Mononuclear cell (primary cell): Measurements from ENCODE around the gene FMNL2. TPM values are rescaled to one million over a fixed set of nuclear protein-coding genes. Genes with fewer than 3 reads are reported as not detected.
"Not testable (repeated sequence)": the region's sequence is repeated elsewhere in the genome, so short reads cannot be mapped to it uniquely, and the experiment has no call there.

Source experiments
- H3K27me3 ChIP-seq: 2 replicates; pipeline ENCODE4 v1.6.0; 2011; ENCODE audit warnings: low read length, control low read depth; ENCODE audit not compliant: insufficient read depth
- H3K4me1 ChIP-seq: 2 replicates; pipeline ENCODE4 v1.5.1; 2011; ENCODE audit warnings: mild to moderate bottlenecking, low read length, control low read depth; ENCODE audit not compliant: insufficient read depth
- H3K4me3 ChIP-seq: 2 replicates; pipeline ENCODE4 v1.5.1; 2011; ENCODE audit warnings: mild to moderate bottlenecking, low read length, moderate library complexity
- H3K9me3 ChIP-seq: 2 replicates; pipeline ENCODE4 v1.5.1; 2011; ENCODE audit warnings: low read depth, mild to moderate bottlenecking, control low read depth, low read length
- total RNA-seq: library from RNA; depleted of rRNA; stranded (reverse); fragments of >200 nt; gene quantifications from one replicate; pipeline ENCODE4 v1.2.3, GENCODE V29; 2012

The FMNL2 gene
- total RNA-seq, 1 donor, result 1.2 TPM

- H3K4me3 ChIP-seq, result no peak overlapping the region
- H3K27me3 ChIP-seq, result no peaks in the 10 kb centered on the region
- H3K9me3 ChIP-seq, result no peaks in the 10 kb centered on the region
- H3K4me1 ChIP-seq, result no peaks in the 10 kb centered on the region
These were observed 183.1 kb downstream of the FMNL2 start for GRCh38 chr2:152518034-152518433.

GRCh38 chr2:152518641-152519580 is 183.9 kb downstream of the FMNL2 start:
- no peaks in the 10 kb centered on the region for H3K27me3 ChIP-seq
- no peaks in the 10 kb centered on the region for H3K9me3 ChIP-seq
- no peaks in the 10 kb centered on the region for H3K4me1 ChIP-seq
- H3K4me3 ChIP-seq, result no peak overlapping the region

DNA sequence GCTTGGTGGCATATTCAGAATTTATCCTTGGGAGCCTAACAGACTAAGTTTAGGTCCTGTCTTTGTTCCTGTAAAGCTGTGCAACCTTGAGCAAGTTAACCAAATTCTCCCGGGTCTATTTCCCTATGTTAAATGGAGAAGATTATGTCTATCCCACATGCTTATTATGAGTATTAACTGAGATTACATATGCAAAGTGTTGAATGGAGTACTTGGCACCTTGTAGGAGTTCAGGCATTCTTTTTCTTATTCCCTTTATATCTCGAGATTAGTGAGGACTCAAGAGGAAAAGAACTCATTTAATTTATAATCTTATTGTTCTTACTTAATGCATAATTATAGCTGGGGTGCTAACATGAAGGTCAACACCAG is 184.6 kb downstream of the FMNL2 start:
- H3K4me3 ChIP-seq, result no peak overlapping the region
- H3K4me1 ChIP-seq, result no peaks in the 10 kb centered on the region
- no peaks in the 10 kb centered on the region for H3K9me3 ChIP-seq
- no peaks in the 10 kb centered on the region for H3K27me3 ChIP-seq

- no peaks in the 10 kb centered on the region for H3K9me3 ChIP-seq
- H3K27me3 ChIP-seq, result no peaks in the 10 kb centered on the region
- H3K4me1 ChIP-seq, result no peaks in the 10 kb centered on the region
- no peak overlapping the region for H3K4me3 ChIP-seq
These were observed 185.8 kb downstream of the FMNL2 start for GRCh38 chr2:152520759-152521158.

- H3K9me3 ChIP-seq, H3K4me3 ChIP-seq, H3K4me1 ChIP-seq, H3K27me3 ChIP-seq: not testable (repeated sequence)
These were observed 187.5 kb downstream of the FMNL2 start for GRCh38 chr2:152522446-152522845.

DNA sequence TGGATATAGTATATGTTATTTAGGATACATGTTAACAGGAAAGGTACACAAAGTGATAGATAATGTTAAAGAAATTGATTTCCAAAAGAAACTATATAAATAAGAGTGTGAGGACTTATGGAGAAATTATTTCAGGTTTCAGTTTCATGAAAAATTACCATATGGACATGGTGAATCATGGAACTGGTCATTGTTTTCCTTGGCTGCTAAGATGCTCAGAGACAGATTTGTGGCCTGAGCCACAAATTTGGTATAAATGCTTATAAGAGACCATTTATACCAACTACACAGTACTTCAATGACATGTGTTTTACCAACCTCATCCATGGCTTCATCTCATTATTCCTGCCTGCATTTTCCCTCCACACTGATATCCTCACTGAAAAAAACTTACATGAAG is 188.1 kb downstream of the FMNL2 start:
- H3K27me3 ChIP-seq, result no peaks in the 10 kb centered on the region
- H3K4me1 ChIP-seq, result no peaks in the 10 kb centered on the region
- H3K9me3 ChIP-seq, result no peaks in the 10 kb centered on the region
- no peak overlapping the region for H3K4me3 ChIP-seq

DNA sequence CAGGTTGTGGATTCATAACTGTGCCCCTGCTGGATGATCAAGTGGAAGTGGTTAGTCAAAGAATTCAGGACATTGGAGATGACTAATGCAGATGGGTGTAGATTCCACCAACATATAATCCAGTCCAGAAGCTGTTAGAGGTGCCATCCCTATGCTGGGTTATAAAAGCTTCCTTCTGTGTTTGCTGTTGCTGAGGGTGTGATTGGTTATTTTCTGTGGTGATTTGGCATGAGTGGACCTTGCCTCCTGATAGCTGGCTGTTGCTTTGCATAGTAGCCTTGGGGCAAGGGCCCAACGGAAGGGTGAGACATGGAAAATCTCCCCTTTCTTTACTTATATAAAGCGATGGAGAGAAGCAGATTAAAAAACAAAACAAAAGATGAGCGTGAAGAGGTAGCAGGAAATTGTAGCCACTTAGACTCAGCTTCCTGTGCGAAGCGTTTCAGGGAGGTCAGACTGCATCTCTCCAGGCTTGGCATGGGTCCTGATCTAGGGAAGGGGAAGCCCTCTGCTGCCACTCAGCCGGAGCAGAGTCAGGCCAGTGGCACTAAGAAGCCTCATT is 190.4 kb downstream of the FMNL2 start:
- H3K4me3 ChIP-seq, result no peak overlapping the region
- no peaks in the 10 kb centered on the region for H3K4me1 ChIP-seq
- H3K9me3 ChIP-seq, result no peaks in the 10 kb centered on the region
- no peaks in the 10 kb centered on the region for H3K27me3 ChIP-seq

GRCh38 chr2:152529420-152530115 is 194.6 kb downstream of the FMNL2 start:
- H3K27me3 ChIP-seq, result no peaks in the 10 kb centered on the region
- H3K9me3 ChIP-seq, result no peaks in the 10 kb centered on the region
- no peaks in the 10 kb centered on the region for H3K4me1 ChIP-seq
- no peak overlapping the region for H3K4me3 ChIP-seq

DNA sequence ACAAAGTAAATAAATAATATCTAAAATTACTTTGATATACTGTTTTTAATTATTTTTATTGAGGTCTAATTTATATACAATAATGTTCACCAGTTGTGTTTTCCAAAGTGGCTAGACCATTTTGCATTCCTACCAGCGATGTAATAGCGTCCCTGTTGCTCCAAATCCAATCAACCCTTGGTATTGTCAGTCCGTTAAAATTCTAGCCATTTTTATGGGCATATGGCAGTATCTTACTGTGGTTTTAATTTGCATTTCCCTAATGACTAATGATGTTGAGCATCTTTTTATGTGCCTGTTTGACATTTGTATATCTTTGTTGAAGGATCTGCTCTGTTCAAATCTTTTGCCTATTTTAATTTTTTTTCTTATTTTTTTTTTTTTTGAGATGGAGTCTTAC is 197.3 kb downstream of the FMNL2 start:
- H3K9me3 ChIP-seq, result no peaks in the 10 kb centered on the region
- H3K4me1 ChIP-seq, result no peaks in the 10 kb centered on the region
- no peaks in the 10 kb centered on the region for H3K27me3 ChIP-seq
- H3K4me3 ChIP-seq, result no peak overlapping the region

DNA sequence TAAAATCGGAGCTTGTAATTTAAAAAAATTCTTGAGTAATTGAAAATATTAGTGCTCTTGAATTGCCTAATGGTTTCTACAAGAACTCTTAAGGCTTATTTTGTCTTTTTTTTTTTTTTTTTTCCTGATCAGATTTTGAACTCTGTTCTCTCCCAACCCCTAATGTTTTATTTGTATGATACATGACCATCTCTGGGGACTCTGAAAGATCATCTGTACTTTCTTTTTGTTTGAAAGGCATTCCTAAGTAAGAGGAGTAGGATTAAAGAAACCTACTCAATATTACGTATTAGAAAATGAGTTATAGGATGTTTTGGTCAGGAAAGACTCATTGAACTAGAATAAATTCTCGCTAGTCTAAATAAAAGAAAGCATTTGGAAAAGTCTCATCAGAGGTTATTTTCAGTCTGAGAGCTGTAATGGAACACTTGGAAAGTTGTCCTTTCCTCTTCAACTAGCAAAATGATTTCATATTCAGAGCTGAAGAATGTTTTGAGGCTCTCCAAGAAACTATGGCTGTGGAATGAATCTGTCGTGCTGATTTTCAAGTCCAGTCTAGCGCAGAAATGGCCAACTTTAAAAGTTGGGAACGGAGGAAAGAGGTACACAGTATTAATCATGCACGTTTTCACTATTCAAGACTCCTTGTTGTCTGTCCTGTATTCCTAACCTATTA is 199.6 kb downstream of the FMNL2 start:
- H3K4me3 ChIP-seq, result no peak overlapping the region
- H3K27me3 ChIP-seq, result no peaks in the 10 kb centered on the region
- no peaks in the 10 kb centered on the region for H3K4me1 ChIP-seq
- H3K9me3 ChIP-seq, result no peaks in the 10 kb centered on the region

- Histone ChIP-seq H3K27me3 (no peaks in the 10 kb centered on the region), H3K9me3 (no peaks in the 10 kb centered on the region), H3K4me3 (no peak overlapping the region), H3K4me1 (no peaks in the 10 kb centered on the region)
These were observed 202.2 kb downstream of the FMNL2 start for GRCh38 chr2:152537081-152537651.

- no peaks in the 10 kb centered on the region for H3K27me3 ChIP-seq
- no peaks in the 10 kb centered on the region for H3K9me3 ChIP-seq
- no peak overlapping the region for H3K4me3 ChIP-seq
- no peaks in the 10 kb centered on the region for H3K4me1 ChIP-seq
These were observed 204.4 kb downstream of the FMNL2 start for GRCh38 chr2:152539424-152539823.

- H3K27me3 ChIP-seq, result no peaks in the 10 kb centered on the region
- no peaks in the 10 kb centered on the region for H3K4me1 ChIP-seq
- H3K9me3 ChIP-seq, result no peaks in the 10 kb centered on the region
- H3K4me3 ChIP-seq, result no peak overlapping the region
These were observed 206.7 kb downstream of the FMNL2 start for GRCh38 chr2:152541712-152542111.

GRCh38 chr2:152542337-152542994 is 207.5 kb downstream of the FMNL2 start:
- Histone ChIP-seq H3K27me3 (no peaks in the 10 kb centered on the region), H3K4me3 (no peak overlapping the region), H3K9me3 (no peaks in the 10 kb centered on the region), H3K4me1 (no peaks in the 10 kb centered on the region)
